ENCODE results near the gene C1orf146.
"Not testable (repeated sequence)": the region's sequence is repeated elsewhere in the genome, so short reads cannot be mapped to it uniquely, and the experiment has no call there.

C1orf146 gene

GRCh38 chr1:92276082-92276481 lies 58.4 kb downstream of the C1orf146 start:
- DNase-seq = no peak

GRCh38 chr1:92277105-92277723 lies 59.5 kb downstream of the C1orf146 start:
- no peak for DNase-seq

GRCh38 chr1:92279781-92280180 lies 62.1 kb downstream of the C1orf146 start:
- not testable (repeated sequence) for DNase-seq

GRCh38 chr1:92281411-92281810 lies 63.7 kb downstream of the C1orf146 start:
- not testable (repeated sequence) for DNase-seq

GRCh38 chr1:92291372-92291999 lies 73.8 kb downstream of the C1orf146 start:
- peak in 1 of 2 donors; percentile 71 for DNase-seq

Data from hippocampal formation (tissue), 2 donors.